B cell (primary cell): ENCODE measurements around the gene SDCCAG8.

Source experiments
- EZH2 ChIP-seq: IDR thresholded peaks from 2 replicates; pipeline ENCODE4 v1.6.1; 2012; ENCODE audit warnings: borderline replicate concordance, low read depth, mild to moderate bottlenecking, moderate library complexity, low read length; ENCODE audit not compliant: insufficient read depth, poor library complexity, severe bottlenecking
- TF ChIP-seq, protein P1 (sequence below): fragments of 200-600 bp; IDR thresholded peaks from one replicate; pipeline ENCODE4 v1.8.0; 2022; ENCODE audit warnings: antibody characterized with exemption, mild to moderate bottlenecking

DNA sequence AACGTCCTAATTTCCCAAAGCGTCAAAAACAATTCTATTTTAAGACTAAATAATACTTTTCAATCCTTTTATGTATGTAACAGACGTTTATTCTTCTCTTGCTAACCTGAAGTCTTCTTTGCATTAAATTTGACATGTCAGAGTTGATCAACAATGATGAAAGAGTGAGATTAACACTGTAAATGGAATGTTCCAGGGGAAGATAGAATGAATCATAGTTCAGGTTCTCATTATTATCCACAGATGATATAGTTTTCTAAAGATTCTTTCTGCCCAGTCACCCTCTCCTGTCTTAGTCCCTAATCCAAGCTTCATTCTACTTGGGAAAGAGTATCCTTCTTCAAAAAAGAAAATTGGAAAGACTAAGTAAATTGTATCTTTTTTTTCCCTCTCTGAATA, 38.9 kb downstream of the SDCCAG8 start:
- TF ChIP-seq, protein P1, sequence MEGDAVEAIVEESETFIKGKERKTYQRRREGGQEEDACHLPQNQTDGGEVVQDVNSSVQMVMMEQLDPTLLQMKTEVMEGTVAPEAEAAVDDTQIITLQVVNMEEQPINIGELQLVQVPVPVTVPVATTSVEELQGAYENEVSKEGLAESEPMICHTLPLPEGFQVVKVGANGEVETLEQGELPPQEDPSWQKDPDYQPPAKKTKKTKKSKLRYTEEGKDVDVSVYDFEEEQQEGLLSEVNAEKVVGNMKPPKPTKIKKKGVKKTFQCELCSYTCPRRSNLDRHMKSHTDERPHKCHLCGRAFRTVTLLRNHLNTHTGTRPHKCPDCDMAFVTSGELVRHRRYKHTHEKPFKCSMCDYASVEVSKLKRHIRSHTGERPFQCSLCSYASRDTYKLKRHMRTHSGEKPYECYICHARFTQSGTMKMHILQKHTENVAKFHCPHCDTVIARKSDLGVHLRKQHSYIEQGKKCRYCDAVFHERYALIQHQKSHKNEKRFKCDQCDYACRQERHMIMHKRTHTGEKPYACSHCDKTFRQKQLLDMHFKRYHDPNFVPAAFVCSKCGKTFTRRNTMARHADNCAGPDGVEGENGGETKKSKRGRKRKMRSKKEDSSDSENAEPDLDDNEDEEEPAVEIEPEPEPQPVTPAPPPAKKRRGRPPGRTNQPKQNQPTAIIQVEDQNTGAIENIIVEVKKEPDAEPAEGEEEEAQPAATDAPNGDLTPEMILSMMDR = no peak
- no peak for TF ChIP-seq EZH2
